Bronchial epithelial cell (primary cell): ENCODE measurements around the gene NCEH1. TPM values are rescaled to one million over a fixed set of nuclear protein-coding genes. Genes with fewer than 3 reads are reported as not detected.

Experiments used
- DNase-seq: peaks from one replicate; pipeline ENCODE4 v3.0.0-alpha.2; 2010; ENCODE audit warnings: low read depth
- FAIRE-seq: peaks from 2 replicates; lab custom pipeline; 2011; peaks lifted over from hg19 to GRCh38; lab: Jason Lieb, UNC
- H3K27me3 ChIP-seq: 2 replicates; pipeline ENCODE4 v1.5.1; 2011; ENCODE audit warnings: low read length; ENCODE audit not compliant: control insufficient read depth, insufficient read depth
- H3K36me3 ChIP-seq: 2 replicates; pipeline ENCODE4 v1.5.1; 2011; ENCODE audit warnings: low read length; ENCODE audit not compliant: control insufficient read depth, insufficient read depth
- H3K4me3 ChIP-seq: 2 replicates; pipeline ENCODE4 v1.5.1; 2011; ENCODE audit warnings: mild to moderate bottlenecking, low read depth, low read length, control low read depth
- total RNA-seq: library from RNA; depleted of rRNA; stranded (reverse); fragments of >200 nt; gene quantifications from 2 replicates; pipeline ENCODE4 v1.2.1, GENCODE V29; 2014
- TF ChIP-seq, protein P1 (sequence below): IDR thresholded peaks from 2 replicates; pipeline ENCODE4 v1.5.1; 2011; ENCODE audit warnings: mild to moderate bottlenecking, moderate library complexity, low read length, control low read depth, inconsistent platforms; ENCODE audit not compliant: insufficient read depth, severe bottlenecking

The NCEH1 gene
- total RNA-seq, 1 donor from 2014 or later = 5.3 TPM

GRCh38 chr3:172635588-172635987 is 75.3 kb downstream of the NCEH1 start:
- Histone ChIP-seq H3K4me3 (no peak overlapping the region), H3K36me3 (peaks cover 4% of the 10 kb centered on the region), H3K27me3 (no peaks in the 10 kb centered on the region)
- TF ChIP-seq, protein P1, sequence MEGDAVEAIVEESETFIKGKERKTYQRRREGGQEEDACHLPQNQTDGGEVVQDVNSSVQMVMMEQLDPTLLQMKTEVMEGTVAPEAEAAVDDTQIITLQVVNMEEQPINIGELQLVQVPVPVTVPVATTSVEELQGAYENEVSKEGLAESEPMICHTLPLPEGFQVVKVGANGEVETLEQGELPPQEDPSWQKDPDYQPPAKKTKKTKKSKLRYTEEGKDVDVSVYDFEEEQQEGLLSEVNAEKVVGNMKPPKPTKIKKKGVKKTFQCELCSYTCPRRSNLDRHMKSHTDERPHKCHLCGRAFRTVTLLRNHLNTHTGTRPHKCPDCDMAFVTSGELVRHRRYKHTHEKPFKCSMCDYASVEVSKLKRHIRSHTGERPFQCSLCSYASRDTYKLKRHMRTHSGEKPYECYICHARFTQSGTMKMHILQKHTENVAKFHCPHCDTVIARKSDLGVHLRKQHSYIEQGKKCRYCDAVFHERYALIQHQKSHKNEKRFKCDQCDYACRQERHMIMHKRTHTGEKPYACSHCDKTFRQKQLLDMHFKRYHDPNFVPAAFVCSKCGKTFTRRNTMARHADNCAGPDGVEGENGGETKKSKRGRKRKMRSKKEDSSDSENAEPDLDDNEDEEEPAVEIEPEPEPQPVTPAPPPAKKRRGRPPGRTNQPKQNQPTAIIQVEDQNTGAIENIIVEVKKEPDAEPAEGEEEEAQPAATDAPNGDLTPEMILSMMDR = no peak
- DNase-seq = peak; percentile 90
- FAIRE-seq = peak; percentile 77

- TF ChIP-seq, protein P1 = no peak
- no peak for FAIRE-seq
- Histone ChIP-seq H3K27me3 (no peaks in the 10 kb centered on the region), H3K4me3 (no peak overlapping the region), H3K36me3 (peaks cover 4% of the 10 kb centered on the region)
- no peak for DNase-seq
Measured at GRCh38 chr3:172634948-172635347, 75.9 kb downstream of the NCEH1 start.

- Histone ChIP-seq H3K27me3 (no peaks in the 10 kb centered on the region), H3K4me3 (no peak overlapping the region), H3K36me3 (peaks cover 4% of the 10 kb centered on the region)
- DNase-seq (no peak), FAIRE-seq (no peak)
- TF ChIP-seq, protein P1 = no peak
Measured at GRCh38 chr3:172630316-172630715, 80.6 kb downstream of the NCEH1 start.

GRCh38 chr3:172629470-172629869 is 81.4 kb downstream of the NCEH1 start:
- TF ChIP-seq, protein P1 = no peak
- H3K27me3 ChIP-seq = no peaks in the 10 kb centered on the region
- no peak for FAIRE-seq
- DNase-seq = no peak
- no peak overlapping the region for H3K4me3 ChIP-seq
- peaks cover 4% of the 10 kb centered on the region for H3K36me3 ChIP-seq

DNA sequence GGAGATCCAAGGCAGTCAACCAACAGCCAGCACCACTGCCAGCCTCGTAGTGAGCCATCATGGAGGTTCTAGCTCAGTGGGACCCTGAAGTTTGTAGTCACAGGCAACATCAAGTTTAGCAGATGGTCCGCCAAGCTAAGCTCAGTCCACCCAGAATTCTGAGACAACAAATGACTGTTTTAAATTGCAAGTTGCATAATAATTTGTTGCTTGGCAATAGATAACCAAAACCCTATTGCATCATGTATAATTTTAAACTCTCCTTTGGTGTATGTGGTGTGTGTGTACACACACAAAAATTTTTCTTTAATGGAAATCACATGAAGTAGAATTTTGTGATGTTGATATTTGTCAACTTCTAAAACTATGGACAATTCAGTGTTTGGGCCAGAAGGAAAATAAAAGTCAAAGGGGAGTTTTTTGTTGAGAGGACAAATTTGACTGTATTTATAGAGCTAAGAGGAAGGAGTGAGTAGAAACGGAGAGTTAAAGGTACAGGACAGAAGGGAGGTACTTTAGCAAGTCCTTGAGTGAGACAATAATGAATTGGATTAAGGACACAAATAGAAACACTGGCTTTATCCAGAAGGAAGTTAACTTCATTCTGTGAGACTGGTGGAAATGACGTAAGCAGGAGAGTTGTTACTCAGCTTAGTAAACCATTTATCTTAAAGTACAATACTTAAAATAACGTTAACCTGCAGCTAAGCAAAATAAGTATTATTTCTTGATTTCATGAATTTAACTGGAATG is 83.6 kb downstream of the NCEH1 start:
- H3K36me3 ChIP-seq = peaks cover 2% of the 10 kb centered on the region
- no peak overlapping the region for H3K4me3 ChIP-seq
- FAIRE-seq (no peak), DNase-seq (peak; percentile 52)
- TF ChIP-seq, protein P1 = no peak
- no peaks in the 10 kb centered on the region for H3K27me3 ChIP-seq
